K562 (cell line): ENCODE results near the gene UNC5C. TPM values are rescaled to one million over a fixed set of nuclear protein-coding genes. Genes with fewer than 3 reads are reported as not detected.

Experiments
- CHD1 ChIP-seq: fragments of 200-600 bp; sonication (generic); IDR thresholded peaks from one replicate; pipeline ENCODE4 v1.6.1; 2012; ENCODE audit warnings: mild to moderate bottlenecking, moderate library complexity, low read length, inconsistent platforms
- CREM ChIP-seq: IDR thresholded peaks from 2 replicates; pipeline ENCODE4 v1.6.1; 2014; ENCODE audit warnings: antibody characterized with exemption, low read depth
- PATZ1 ChIP-seq: fragments of 250-450 bp; sonication (Bioruptor Pico); IDR thresholded peaks from 2 replicates; pipeline ENCODE4 v1.5.0; 2020; ENCODE audit warnings: mild to moderate bottlenecking, borderline replicate concordance
- RBM14 ChIP-seq: fragments of 200-400 bp; formaldehyde crosslinking; IDR thresholded peaks from 2 replicates; pipeline ENCODE4 v1.6.1; 2018; ENCODE audit warnings: low read depth, mild to moderate bottlenecking, low read length, moderate library complexity, borderline replicate concordance; ENCODE audit not compliant: insufficient read depth
- RBM22 ChIP-seq: fragments of 200-400 bp; formaldehyde crosslinking; IDR thresholded peaks from 2 replicates; pipeline ENCODE4 v1.6.1; 2018; ENCODE audit warnings: low read length, low read depth; ENCODE audit not compliant: poor library complexity, severe bottlenecking
- REST ChIP-seq, 2 experiments: fragments of 450-650 bp; formaldehyde crosslinking in 1 of 2; IDR thresholded peaks; 2 replicates each; pipeline versions ENCODE4 v1.4.0 to v1.6.1; 2014 to 2020; ENCODE audit warnings: mild to moderate bottlenecking in 2 of 2, borderline replicate concordance in 1 of 2, low read depth in 1 of 2
- SMAD3 ChIP-seq: fragments of 450-650 bp; formaldehyde crosslinking; conservative IDR thresholded peaks from 2 replicates; pipeline ENCODE4 v1.4.0; 2020; ENCODE audit warnings: mild to moderate bottlenecking
- STAT5B ChIP-seq: fragments of 250-450 bp; sonication (Bioruptor Pico); IDR thresholded peaks from 2 replicates; pipeline ENCODE4 v1.8.0; 2021; ENCODE audit warnings: mild to moderate bottlenecking, inconsistent platforms
- ZC3H11A ChIP-seq: IDR thresholded peaks from 2 replicates; pipeline ENCODE4 v1.6.1; 2012; ENCODE audit warnings: low read depth, low read length, improper control_type of control experiment
- polyA plus RNA-seq, 8 experiments: library from polyadenylated mRNA; depleted of rRNA in 4 of 8; stranded (reverse) in 5 of 8; unstranded in 3 of 8; fragments of >200 nt; fragmentation: Nextera tagmentation in 2 of 8; fragmentation: Illumina TruSeq in 1 of 8; extraction: Ambion mirVana in 2 of 8; extraction: Trizol in 1 of 8; gene quantifications; 2 replicates each; pipeline versions ENCODE4 v1.2.1 to v1.2.3, GENCODE V29; 2011 to 2014; ENCODE audit warnings: inconsistent platforms in 1 of 8, missing spikeins in 1 of 8
- total RNA-seq, 7 experiments: library from RNA; depleted of rRNA in 6 of 7; stranded (reverse); fragments of >200 nt in 6 of 7; fragmentation: Illumina TruSeq in 2 of 7; extraction: Trizol in 2 of 7; gene quantifications; 2 replicates each; pipeline versions ENCODE4 v1.2.1 to v1.2.3, GENCODE V29; 2011 to 2021; ENCODE audit warnings: low replicate concordance in 1 of 7
- TF ChIP-seq, protein P1 (sequence below): sonication (generic); formaldehyde crosslinking; IDR thresholded peaks from 2 replicates; pipeline ENCODE4 v1.8.0; 2022; ENCODE audit warnings: mild to moderate bottlenecking, missing genetic modification reagents
- TF ChIP-seq, protein P2 (sequence below): fragments of 450-650 bp; IDR thresholded peaks from one replicate; pipeline ENCODE4 v1.6.1; 2018; ENCODE audit warnings: mild to moderate bottlenecking, moderate library complexity; ENCODE audit not compliant: partially characterized antibody

The UNC5C gene
- total and polyA plus RNA-seq, 9 of the 15 experiments (the other 6 are each of a cell fraction or from before 2014, with no cell fraction given), result under 0.01 to 0.10 (median 0.03) TPM; not detected in 1

GRCh38 chr4:95204873-95205272 lies 343.9 kb downstream of the UNC5C start (continued):
- TF ChIP-seq, protein P1, sequence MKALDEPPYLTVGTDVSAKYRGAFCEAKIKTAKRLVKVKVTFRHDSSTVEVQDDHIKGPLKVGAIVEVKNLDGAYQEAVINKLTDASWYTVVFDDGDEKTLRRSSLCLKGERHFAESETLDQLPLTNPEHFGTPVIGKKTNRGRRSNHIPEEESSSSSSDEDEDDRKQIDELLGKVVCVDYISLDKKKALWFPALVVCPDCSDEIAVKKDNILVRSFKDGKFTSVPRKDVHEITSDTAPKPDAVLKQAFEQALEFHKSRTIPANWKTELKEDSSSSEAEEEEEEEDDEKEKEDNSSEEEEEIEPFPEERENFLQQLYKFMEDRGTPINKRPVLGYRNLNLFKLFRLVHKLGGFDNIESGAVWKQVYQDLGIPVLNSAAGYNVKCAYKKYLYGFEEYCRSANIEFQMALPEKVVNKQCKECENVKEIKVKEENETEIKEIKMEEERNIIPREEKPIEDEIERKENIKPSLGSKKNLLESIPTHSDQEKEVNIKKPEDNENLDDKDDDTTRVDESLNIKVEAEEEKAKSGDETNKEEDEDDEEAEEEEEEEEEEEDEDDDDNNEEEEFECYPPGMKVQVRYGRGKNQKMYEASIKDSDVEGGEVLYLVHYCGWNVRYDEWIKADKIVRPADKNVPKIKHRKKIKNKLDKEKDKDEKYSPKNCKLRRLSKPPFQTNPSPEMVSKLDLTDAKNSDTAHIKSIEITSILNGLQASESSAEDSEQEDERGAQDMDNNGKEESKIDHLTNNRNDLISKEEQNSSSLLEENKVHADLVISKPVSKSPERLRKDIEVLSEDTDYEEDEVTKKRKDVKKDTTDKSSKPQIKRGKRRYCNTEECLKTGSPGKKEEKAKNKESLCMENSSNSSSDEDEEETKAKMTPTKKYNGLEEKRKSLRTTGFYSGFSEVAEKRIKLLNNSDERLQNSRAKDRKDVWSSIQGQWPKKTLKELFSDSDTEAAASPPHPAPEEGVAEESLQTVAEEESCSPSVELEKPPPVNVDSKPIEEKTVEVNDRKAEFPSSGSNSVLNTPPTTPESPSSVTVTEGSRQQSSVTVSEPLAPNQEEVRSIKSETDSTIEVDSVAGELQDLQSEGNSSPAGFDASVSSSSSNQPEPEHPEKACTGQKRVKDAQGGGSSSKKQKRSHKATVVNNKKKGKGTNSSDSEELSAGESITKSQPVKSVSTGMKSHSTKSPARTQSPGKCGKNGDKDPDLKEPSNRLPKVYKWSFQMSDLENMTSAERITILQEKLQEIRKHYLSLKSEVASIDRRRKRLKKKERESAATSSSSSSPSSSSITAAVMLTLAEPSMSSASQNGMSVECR, result no peak
- no peak for TF ChIP-seq RBM22
- TF ChIP-seq, protein P2, sequence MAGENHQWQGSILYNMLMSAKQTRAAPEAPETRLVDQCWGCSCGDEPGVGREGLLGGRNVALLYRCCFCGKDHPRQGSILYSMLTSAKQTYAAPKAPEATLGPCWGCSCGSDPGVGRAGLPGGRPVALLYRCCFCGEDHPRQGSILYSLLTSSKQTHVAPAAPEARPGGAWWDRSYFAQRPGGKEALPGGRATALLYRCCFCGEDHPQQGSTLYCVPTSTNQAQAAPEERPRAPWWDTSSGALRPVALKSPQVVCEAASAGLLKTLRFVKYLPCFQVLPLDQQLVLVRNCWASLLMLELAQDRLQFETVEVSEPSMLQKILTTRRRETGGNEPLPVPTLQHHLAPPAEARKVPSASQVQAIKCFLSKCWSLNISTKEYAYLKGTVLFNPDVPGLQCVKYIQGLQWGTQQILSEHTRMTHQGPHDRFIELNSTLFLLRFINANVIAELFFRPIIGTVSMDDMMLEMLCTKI, result no peak
- no peak for TF ChIP-seq PATZ1
- no peak for TF ChIP-seq RBM14
- TF ChIP-seq ZC3H11A, result no peak
- TF ChIP-seq STAT5B, result no peak
- no peak for TF ChIP-seq CREM
- TF ChIP-seq SMAD3 (CRISPR knock-in tag), result no peak
- peak; percentile 13; the same call in 1 of the 2 replicates for TF ChIP-seq REST (IDR thresholded peaks at IDR 0.05; ENCODE audit: borderline replicate concordance)
- no peak for TF ChIP-seq REST (CRISPR knock-in tag; IDR thresholded peaks at IDR 0.05; ENCODE audit: low read depth)
- TF ChIP-seq CHD1, result no peak
